Panc1 (cell line): ENCODE measurements around the gene MGAT4A. TPM values are rescaled to one million over a fixed set of nuclear protein-coding genes. Genes with fewer than 3 reads are reported as not detected.

Source experiments
- ATAC-seq: fragments of 200-7000 bp; cut with Tn5 transposase; 2 replicates; pipeline ENCODE4 v1.9.1; 2020; ENCODE audit warnings: mild to moderate bottlenecking, moderate library complexity
- BruUV-seq: library from RNA; stranded (reverse); fragments of 400-500 nt; replicated peaks from 2 replicates; lab custom pipeline; 2021; lab: Mats Ljungman, UMichigan
- CTCF ChIA-PET: fragments of 300-600 bp; sonication (Branson Sonifier 250); formaldehyde crosslinking; loops from one replicate; lab custom pipeline; 2022; ENCODE audit warnings: antibody characterized with exemption; lab: Charles Lee
- POLR2A ChIA-PET: fragments of 300-600 bp; sonication (Branson Sonifier 250); formaldehyde crosslinking; loops from one replicate; lab custom pipeline; 2022; ENCODE audit warnings: antibody characterized with exemption; lab: Charles Lee
- DNase-seq: peaks from one replicate; pipeline ENCODE4 v3.0.0-alpha.2; 2010; ENCODE audit warnings: low read depth, low spot score
- H3K27ac ChIP-seq: 2 replicates; pipeline ENCODE4 v1.5.1; 2011; ENCODE audit warnings: mild to moderate bottlenecking, low read length, inconsistent platforms
- H3K27me3 ChIP-seq: fragments of 200-500 bp; sonication (Bioruptor generic); 2 replicates; pipeline ENCODE4 v1.6.0; 2014; ENCODE audit warnings: low read length, inconsistent platforms; ENCODE audit not compliant: control insufficient read depth, insufficient read depth
- H3K36me3 ChIP-seq: fragments of 200-500 bp; sonication (Bioruptor generic); 2 replicates; pipeline ENCODE4 v1.5.1; 2014; ENCODE audit warnings: inconsistent platforms, mild to moderate bottlenecking, low read length, moderate library complexity; ENCODE audit not compliant: control insufficient read depth, insufficient read depth
- H3K4me1 ChIP-seq: 2 replicates; pipeline ENCODE4 v1.5.1; 2011; ENCODE audit warnings: inconsistent platforms, mild to moderate bottlenecking, low read length, moderate library complexity; ENCODE audit not compliant: control insufficient read depth, insufficient read depth
- H3K4me3 ChIP-seq, 2 experiments: 2 replicates each; pipeline ENCODE4 v1.5.1; 2011 to 2012; ENCODE audit warnings: low read depth in 2 of 2, low read length in 2 of 2, mild to moderate bottlenecking in 2 of 2, inconsistent platforms in 1 of 2, moderate library complexity in 1 of 2
- H3K9me3 ChIP-seq: fragments of 200-500 bp; sonication (Bioruptor generic); 2 replicates; pipeline ENCODE4 v1.5.1; 2014; ENCODE audit warnings: low read depth, mild to moderate bottlenecking, inconsistent platforms, low read length, moderate library complexity; ENCODE audit not compliant: control insufficient read depth, insufficient read depth
- CTCF ChIP-seq: fragments of 450-650 bp; IDR thresholded peaks from 2 replicates; pipeline ENCODE4 v1.5.1; 2017; ENCODE audit warnings: mild to moderate bottlenecking
- POLR2AphosphoS5 ChIP-seq: IDR thresholded peaks from 2 replicates; pipeline ENCODE4 v1.6.1; 2012; ENCODE audit warnings: mild to moderate bottlenecking, low read depth, low read length, moderate library complexity
- REST ChIP-seq, 2 experiments: IDR thresholded peaks; 2 replicates each; pipeline ENCODE4 v1.6.1; 2011 to 2012; ENCODE audit warnings: low read depth in 2 of 2, control low read depth in 1 of 2, low read length in 1 of 2, mild to moderate bottlenecking in 1 of 2, moderate library complexity in 1 of 2; ENCODE audit not compliant: insufficient read depth in 1 of 2
- SIN3A ChIP-seq: IDR thresholded peaks from 2 replicates; pipeline ENCODE4 v1.6.1; 2012; ENCODE audit warnings: low read depth, mild to moderate bottlenecking, low read length, moderate library complexity, borderline replicate concordance; ENCODE audit not compliant: insufficient read depth
- TCF7L2 ChIP-seq: IDR thresholded peaks from 2 replicates; pipeline ENCODE4 v1.6.1; 2011; ENCODE audit warnings: mild to moderate bottlenecking, low read depth, low read length, inconsistent platforms
- in situ Hi-C: cut with HindIII; loops from 2 replicates; pipeline ENCODE4 v1.10.0; 2016; ENCODE audit warnings: low sequenced_read_pairs, low pct_unique_long_range_greater_than_20kb
- intact Hi-C: fragments of 100-400 bp; cut with micrococcal nuclease; formaldehyde crosslinking; loops from one replicate; pipeline ENCODE4 v1.10.0; 2022; ENCODE audit not compliant: unreplicated experiment
- total RNA-seq: library from RNA; stranded (reverse); gene quantifications from one replicate; pipeline ENCODE4 v1.2.1, GENCODE V29; 2021; ENCODE audit not compliant: unreplicated experiment

The MGAT4A gene
- total RNA-seq, 1 experiment from 2014 or later = 4.4 TPM

- in situ Hi-C loops (no loop called here), intact Hi-C loops (no loop called here)
- ATAC-seq = no peak
- Histone ChIP-seq H3K9me3 (no peaks in the 10 kb centered on the region), H3K27ac (peak overlapping the region; percentile 96), H3K27me3 (no peaks in the 10 kb centered on the region), H3K36me3 (peaks cover 19% of the 10 kb centered on the region), H3K4me3 (peak overlapping the region; percentile 98), H3K4me1 (peaks cover 22% of the 10 kb centered on the region)
- POLR2A ChIA-PET = no interaction called here
- CTCF ChIA-PET = no interaction called here
- no peak for TF ChIP-seq TCF7L2
- TF ChIP-seq POLR2AphosphoS5 = no peak
- TF ChIP-seq CTCF = no peak
- no peak for TF ChIP-seq SIN3A
- TF ChIP-seq REST (IDR thresholded peaks at IDR 0.05; ENCODE audit: insufficient read depth in 1 of 2, low read depth in 2 of 2, low read length in 1 of 2) = no peak
- DNase-seq = no peak
- BruUV-seq = TSS peak; percentile 79
Observed at GRCh38 chr2:98607741-98608115, 123.2 kb downstream of the MGAT4A start.

- peak overlapping the region; percentile 98 for H3K4me3 ChIP-seq
- peaks cover 22% of the 10 kb centered on the region for H3K4me1 ChIP-seq
- CTCF ChIA-PET = no interaction called here
- POLR2A ChIA-PET = no interaction called here
- BruUV-seq = no TSS peak
- TF ChIP-seq CTCF (no peak), POLR2AphosphoS5 (no peak), TCF7L2 (no peak), SIN3A (no peak)
- peaks cover 21% of the 10 kb centered on the region for H3K36me3 ChIP-seq
- H3K9me3 ChIP-seq = no peaks in the 10 kb centered on the region
- intact Hi-C loops (no loop called here), in situ Hi-C loops (no loop called here)
- H3K27ac ChIP-seq = peak overlapping the region; percentile 96
- H3K27me3 ChIP-seq = no peaks in the 10 kb centered on the region
- DNase-seq = no peak
- no peak for ATAC-seq
Observed at GRCh38 chr2:98607104-98607503, 123.8 kb downstream of the MGAT4A start.
